ENCODE data around the gene MDFIC2.

DNA sequence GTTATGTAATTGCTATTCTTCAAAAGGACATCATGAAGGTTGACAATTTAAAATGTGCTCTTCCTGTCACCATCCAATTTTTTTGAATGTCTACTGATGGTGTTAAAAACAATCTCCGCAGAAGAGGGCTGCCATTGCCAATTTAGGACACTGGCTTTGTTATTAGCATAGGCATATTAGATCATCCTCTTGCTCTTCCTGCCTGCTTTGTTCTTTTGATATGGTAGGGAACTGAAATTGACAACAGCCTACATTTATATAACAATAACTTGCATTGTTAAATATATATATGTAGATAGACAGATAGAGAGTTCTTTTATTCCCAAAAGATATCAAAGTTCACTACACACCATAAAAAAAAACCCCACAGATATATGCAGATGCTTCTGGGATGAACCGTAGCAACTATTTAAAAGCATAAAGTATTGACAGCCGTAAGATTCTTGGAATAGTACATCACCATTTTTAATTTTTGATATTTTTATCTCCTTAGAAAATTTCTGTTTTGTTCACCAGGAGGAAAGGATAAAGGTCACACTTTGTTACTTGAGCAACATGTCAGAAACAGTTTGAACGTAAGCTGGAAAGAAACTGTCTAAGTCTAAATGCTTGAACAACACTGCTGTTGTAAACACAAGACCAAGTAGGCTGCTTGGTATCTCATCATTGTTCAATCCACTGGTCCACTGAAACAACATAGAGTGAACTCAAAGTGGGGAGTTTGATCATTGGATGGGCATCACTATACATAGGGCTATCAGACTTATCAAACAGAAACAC, 66.5 kb downstream of the MDFIC2 start:
- no peak for TF ChIP-seq POLR2A (IDR thresholded peaks at IDR 0.05)
- TF ChIP-seq, protein P1, sequence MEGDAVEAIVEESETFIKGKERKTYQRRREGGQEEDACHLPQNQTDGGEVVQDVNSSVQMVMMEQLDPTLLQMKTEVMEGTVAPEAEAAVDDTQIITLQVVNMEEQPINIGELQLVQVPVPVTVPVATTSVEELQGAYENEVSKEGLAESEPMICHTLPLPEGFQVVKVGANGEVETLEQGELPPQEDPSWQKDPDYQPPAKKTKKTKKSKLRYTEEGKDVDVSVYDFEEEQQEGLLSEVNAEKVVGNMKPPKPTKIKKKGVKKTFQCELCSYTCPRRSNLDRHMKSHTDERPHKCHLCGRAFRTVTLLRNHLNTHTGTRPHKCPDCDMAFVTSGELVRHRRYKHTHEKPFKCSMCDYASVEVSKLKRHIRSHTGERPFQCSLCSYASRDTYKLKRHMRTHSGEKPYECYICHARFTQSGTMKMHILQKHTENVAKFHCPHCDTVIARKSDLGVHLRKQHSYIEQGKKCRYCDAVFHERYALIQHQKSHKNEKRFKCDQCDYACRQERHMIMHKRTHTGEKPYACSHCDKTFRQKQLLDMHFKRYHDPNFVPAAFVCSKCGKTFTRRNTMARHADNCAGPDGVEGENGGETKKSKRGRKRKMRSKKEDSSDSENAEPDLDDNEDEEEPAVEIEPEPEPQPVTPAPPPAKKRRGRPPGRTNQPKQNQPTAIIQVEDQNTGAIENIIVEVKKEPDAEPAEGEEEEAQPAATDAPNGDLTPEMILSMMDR (IDR thresholded peaks at IDR 0.05), result no peak

All from testis (tissue), 2 donors.